ENCODE results near the gene DLG2. TPM values are rescaled to one million over a fixed set of nuclear protein-coding genes. Genes with fewer than 3 reads are reported as not detected.

DLG2 gene
- total RNA-seq, 1 experiment from 2014 or later: 1.8 TPM

DNA sequence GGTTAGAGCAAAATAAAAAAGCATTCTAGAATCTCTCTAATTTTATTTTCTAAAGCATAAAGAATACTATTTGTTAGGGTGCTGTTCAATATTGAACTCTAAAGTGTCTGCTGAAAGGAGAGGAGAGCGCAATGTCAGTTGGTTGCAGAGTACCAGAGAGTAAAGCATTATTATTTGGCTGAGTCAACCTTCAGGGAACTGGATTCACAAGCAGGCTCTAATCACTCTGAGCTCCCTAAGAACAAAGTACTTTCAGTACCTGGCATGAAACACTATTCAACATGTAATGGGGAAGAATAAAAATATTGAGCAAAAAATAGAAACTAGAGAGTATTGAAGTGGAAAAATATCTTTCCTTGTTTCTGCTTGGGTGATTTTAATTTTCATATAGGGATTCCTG, 1380.0 kb downstream of the DLG2 start:
- DNase-seq: no peak
- H3K27me3 ChIP-seq (ENCODE audit: control insufficient read depth, insufficient read depth, low read length): no peaks in the 10 kb centered on the region
- no peak overlapping the region for H3K4me3 ChIP-seq (ENCODE audit: insufficient read depth, low read depth, low read length)
- H3K36me3 ChIP-seq (replicated peaks; ENCODE audit: control insufficient read depth, insufficient read depth, low read length): no peaks in the 10 kb centered on the region

DNA sequence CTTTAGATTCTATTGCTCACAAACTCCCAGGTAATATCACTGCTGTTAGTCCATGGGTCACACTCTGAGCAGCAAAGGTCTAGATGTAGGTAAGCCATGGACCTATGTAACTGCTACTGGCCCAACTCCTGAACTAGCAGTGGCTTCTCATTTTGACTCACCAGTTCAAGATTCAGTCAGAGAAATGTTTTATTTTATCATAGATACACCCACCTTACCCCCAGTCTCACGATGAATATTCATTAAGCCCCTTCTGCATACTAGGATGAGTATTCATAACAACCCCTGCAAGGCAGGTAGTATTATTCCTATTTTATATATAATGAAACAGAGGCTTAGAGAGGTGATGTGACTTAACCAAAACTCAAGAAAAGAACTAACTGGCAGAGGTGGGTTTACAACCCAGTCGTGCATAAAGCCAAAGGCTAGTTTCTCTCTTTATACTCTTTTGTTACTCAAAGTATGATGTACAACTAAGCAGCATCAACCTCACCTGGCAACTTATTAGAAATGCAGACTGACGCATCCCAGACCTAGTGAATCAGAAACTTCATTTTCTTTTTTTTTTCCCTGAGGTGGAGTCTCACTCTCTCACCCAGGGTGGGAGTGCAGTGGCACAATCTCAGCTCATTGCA, 1383.4 kb downstream of the DLG2 start:
- Histone ChIP-seq H3K27me3 (ENCODE audit: control insufficient read depth, insufficient read depth, low read length) (no peaks in the 10 kb centered on the region), H3K4me3 (ENCODE audit: insufficient read depth, low read depth, low read length) (no peak overlapping the region), H3K36me3 (replicated peaks; ENCODE audit: control insufficient read depth, insufficient read depth, low read length) (no peaks in the 10 kb centered on the region)
- DNase-seq: no peak

DNA sequence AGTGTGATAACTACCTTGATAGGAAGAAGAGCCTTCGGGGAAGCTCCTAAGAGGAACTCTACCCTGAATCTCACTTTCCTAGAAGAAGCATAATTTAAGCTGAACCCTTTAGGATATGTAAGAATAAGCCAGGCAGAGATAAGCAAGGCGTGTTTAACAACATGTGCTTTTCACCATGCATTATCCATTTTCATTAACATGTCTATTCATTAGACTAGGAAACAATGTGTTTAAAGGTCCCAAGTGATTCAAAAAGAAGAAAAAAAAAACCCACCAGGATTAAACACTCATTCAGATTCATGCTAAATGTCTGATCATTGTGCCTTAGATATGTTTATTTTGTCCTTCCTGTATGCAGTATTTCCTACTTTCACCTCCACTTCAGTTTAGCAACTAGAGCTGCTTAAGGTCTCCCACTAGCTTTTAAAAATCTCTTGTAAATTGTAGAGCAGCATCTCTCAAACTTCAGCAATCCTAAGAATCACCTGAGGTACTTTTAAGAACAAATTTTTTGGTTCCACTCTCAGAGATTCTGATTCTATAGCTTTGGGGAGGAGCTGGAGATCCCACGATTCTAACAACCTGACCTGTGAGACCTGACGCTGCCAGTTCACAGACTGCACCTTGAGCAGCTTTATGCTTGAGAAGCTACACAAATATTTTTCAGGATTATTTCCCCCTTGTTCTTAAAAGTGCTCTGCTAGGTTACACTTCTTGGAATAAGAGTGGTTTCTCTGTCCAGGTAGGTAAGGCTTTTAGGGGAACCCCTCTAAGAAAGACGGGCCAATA, 1385.6 kb downstream of the DLG2 start:
- H3K36me3 ChIP-seq (replicated peaks; ENCODE audit: control insufficient read depth, insufficient read depth, low read length): no peaks in the 10 kb centered on the region
- H3K27me3 ChIP-seq (ENCODE audit: control insufficient read depth, insufficient read depth, low read length): no peaks in the 10 kb centered on the region
- no peak overlapping the region for H3K4me3 ChIP-seq (ENCODE audit: insufficient read depth, low read depth, low read length)
- no peak for DNase-seq

DNA sequence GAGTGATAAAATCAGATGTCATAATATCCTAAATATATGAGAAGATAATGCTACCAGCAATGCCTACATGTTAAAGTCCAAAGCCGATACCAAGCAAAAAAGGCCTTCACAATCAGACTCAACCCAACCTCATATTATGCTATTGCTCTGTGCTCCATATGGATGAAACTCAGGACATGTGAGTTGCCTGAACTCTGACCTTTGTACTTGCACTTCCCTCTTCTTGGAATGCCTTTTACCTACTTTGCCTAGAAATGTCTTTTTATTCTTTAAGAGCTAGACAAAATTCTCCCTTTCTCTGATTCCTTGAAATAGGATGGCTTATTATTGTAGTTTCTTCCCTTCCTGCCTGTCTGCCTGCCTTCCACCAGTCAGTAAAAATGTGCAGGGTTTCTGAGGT, 1386.3 kb downstream of the DLG2 start:
- H3K27me3 ChIP-seq (ENCODE audit: control insufficient read depth, insufficient read depth, low read length): no peaks in the 10 kb centered on the region
- H3K36me3 ChIP-seq (replicated peaks; ENCODE audit: control insufficient read depth, insufficient read depth, low read length): no peaks in the 10 kb centered on the region
- H3K4me3 ChIP-seq (ENCODE audit: insufficient read depth, low read depth, low read length): no peak overlapping the region
- no peak for DNase-seq

DNA sequence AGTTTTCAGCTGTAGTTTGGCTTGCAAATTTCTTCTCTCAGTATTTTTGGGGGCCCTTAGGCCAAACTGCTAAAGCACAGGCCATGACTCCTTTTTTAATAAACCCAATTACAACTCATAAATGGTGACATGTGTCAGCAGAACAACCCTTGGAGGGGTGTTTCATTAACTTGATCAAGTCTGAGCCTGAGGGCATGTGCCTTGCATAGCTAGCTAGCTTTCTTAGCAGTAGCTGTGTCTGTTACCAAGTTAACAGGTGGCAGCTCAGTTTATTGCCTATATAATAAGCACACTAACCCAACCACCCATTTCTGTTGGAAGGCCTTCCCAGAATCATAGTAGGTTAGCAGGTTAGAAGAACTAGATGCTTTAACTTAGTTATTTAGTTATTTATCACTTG, 1390.7 kb downstream of the DLG2 start:
- DNase-seq: no peak
- Histone ChIP-seq H3K27me3 (ENCODE audit: control insufficient read depth, insufficient read depth, low read length) (no peaks in the 10 kb centered on the region), H3K4me3 (ENCODE audit: insufficient read depth, low read depth, low read length) (no peak overlapping the region), H3K36me3 (replicated peaks; ENCODE audit: control insufficient read depth, insufficient read depth, low read length) (no peaks in the 10 kb centered on the region)

DNA sequence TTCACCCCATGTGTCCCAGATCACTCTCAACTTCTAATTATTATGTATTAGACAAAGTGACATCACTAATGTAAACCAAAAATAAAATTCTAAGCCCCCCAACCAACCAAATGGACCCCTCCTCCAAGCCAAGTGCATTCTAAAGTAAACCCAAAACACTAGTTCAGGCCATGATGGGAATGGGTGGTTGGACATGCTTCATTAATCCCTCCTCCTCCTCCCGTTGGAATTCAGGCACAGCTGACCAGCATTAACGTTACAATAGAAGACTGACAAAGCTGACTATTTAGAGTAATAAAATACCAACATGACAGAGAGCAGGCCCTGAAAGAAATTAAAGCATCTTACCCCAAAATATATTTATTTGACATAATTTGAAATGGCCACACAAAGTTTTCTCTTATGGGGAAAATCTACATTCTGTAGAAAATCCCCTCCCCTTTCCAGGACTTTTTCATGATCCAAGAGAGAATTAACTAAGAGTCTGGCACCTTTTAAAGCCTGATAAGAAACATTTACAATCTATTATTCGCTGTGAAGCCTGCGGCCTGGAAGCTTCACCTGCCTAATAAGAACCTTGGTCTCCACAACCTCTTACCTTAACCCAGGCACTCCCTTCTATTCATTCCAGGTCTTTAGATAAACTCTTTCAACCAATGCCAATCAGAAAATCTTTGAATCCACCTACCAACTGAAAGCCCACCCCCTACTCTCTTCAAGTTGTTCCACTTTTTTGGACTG, 1392.5 kb downstream of the DLG2 start:
- Histone ChIP-seq H3K4me3 (ENCODE audit: insufficient read depth, low read depth, low read length) (no peak overlapping the region), H3K36me3 (replicated peaks; ENCODE audit: control insufficient read depth, insufficient read depth, low read length) (no peaks in the 10 kb centered on the region), H3K27me3 (ENCODE audit: control insufficient read depth, insufficient read depth, low read length) (no peaks in the 10 kb centered on the region)
- DNase-seq: no peak

DNA sequence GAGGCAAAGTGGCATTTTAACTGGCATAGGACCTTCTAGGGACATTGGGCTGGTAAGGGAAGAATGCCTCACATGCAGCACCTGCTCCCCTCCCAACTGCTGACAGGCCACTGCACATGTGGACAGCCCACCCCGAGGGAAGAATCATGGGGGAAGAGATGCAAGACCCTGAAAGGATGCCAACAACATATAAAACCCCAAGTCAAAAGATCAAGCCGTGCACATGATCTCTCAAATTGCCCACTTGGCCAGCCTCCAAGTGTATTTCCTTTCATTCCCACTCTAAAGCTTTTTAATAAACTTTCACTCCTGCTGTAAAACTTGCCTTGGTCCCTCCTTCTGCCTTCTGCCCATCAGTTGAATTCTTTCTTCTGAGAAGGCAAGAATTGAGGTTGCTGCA, 1393.1 kb downstream of the DLG2 start:
- no peak overlapping the region for H3K4me3 ChIP-seq (ENCODE audit: insufficient read depth, low read depth, low read length)
- no peaks in the 10 kb centered on the region for H3K36me3 ChIP-seq (replicated peaks; ENCODE audit: control insufficient read depth, insufficient read depth, low read length)
- no peaks in the 10 kb centered on the region for H3K27me3 ChIP-seq (ENCODE audit: control insufficient read depth, insufficient read depth, low read length)
- DNase-seq: no peak

DNA sequence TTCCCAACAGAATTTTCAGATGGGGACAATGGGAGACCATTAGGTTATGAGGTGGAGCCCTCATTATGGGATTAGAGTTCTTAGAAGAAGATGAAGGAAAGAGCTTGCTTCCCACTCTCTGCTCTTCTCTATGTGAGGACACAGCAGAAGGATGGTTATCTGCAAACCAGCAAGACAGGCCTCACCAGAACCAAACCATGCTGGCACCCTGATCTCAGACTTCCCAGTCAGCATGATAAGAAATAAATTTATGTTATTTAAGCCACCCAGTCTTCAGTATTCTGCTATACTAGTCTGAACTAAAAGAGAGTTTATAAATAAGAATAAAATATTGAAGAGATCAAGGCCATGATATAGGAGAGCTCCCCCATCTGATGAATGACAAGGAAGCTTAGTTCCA, 1394.6 kb downstream of the DLG2 start:
- DNase-seq: no peak
- no peak overlapping the region for H3K4me3 ChIP-seq (ENCODE audit: insufficient read depth, low read depth, low read length)
- no peaks in the 10 kb centered on the region for H3K27me3 ChIP-seq (ENCODE audit: control insufficient read depth, insufficient read depth, low read length)
- no peaks in the 10 kb centered on the region for H3K36me3 ChIP-seq (replicated peaks; ENCODE audit: control insufficient read depth, insufficient read depth, low read length)

DNA sequence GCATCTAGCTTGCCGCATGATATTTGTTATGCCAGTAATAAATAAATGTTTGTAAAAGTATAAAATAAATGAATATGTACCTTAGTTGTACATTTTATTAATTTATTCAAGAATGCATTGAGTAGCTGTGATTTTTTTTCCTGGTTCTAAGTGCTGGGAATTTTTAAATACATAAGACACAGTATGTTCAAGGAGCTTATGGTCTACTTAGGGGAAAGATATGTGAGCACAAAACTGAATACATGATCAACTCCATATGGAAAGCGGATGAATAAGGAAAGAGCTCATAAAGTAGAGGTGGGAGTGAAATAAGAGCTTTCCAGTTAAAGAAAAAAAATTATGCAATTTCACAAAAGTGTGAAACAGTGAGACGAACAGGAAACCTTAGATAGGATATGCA, 1396.7 kb downstream of the DLG2 start:
- Histone ChIP-seq H3K36me3 (replicated peaks; ENCODE audit: control insufficient read depth, insufficient read depth, low read length) (no peaks in the 10 kb centered on the region), H3K27me3 (ENCODE audit: control insufficient read depth, insufficient read depth, low read length) (no peaks in the 10 kb centered on the region), H3K4me3 (ENCODE audit: insufficient read depth, low read depth, low read length) (no peak overlapping the region)
- no peak for DNase-seq

DNA sequence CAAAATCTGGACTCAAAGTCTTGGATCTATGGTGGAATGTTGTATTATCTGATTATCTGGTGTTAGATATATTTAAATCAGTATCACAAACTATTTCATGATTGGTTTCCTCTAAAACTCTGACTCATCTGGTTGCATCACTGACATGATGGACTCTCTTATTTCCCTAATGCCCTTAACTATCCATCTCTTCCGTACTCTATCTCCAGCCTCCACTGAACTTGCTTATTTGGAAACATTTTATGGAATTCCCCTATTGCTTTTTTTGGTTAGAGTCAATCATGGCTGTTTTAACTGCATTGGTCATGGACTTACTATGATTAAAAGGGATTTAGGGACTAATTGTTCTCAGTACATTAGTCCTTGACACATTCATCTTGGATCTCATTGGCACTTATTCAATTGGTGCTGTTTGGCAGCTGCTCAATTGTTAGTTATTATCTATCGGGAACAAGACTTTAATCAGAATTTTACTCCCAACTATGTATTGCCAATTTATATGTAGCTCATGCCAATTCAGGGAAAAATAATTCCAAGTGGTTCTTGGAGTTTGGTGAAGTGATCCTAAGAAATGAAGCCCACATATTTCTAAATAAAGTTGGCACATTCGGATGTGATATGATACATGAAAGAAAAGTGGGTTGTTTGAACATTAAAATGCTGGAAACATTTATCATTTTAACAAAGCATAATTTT, 1399.0 kb downstream of the DLG2 start:
- Histone ChIP-seq H3K4me3 (ENCODE audit: insufficient read depth, low read depth, low read length) (no peak overlapping the region), H3K27me3 (ENCODE audit: control insufficient read depth, insufficient read depth, low read length) (no peaks in the 10 kb centered on the region), H3K36me3 (replicated peaks; ENCODE audit: control insufficient read depth, insufficient read depth, low read length) (no peaks in the 10 kb centered on the region)
- no peak for DNase-seq

DNA sequence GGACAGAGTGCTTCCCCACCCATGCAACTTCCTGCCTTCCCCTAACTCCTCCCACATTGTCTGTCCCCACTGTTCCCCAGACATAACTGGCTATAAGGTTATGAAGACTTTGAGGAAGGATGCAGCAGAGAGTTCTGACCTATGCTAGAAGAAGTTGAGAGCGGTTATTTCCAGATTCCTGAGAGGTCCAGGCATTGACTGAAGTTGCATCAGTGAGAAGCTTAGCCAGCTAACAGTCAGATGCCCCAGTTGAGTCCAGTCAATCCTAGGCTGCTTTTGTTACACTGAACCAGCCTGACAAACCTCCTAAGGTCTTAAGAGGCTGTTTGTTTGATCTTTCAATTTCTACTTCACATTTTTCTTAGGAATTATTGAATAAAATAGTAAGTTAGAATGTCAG, 1403.1 kb downstream of the DLG2 start:
- Histone ChIP-seq H3K27me3 (ENCODE audit: control insufficient read depth, insufficient read depth, low read length) (no peaks in the 10 kb centered on the region), H3K36me3 (replicated peaks; ENCODE audit: control insufficient read depth, insufficient read depth, low read length) (no peaks in the 10 kb centered on the region), H3K4me3 (ENCODE audit: insufficient read depth, low read depth, low read length) (no peak overlapping the region)
- DNase-seq: no peak

DNA sequence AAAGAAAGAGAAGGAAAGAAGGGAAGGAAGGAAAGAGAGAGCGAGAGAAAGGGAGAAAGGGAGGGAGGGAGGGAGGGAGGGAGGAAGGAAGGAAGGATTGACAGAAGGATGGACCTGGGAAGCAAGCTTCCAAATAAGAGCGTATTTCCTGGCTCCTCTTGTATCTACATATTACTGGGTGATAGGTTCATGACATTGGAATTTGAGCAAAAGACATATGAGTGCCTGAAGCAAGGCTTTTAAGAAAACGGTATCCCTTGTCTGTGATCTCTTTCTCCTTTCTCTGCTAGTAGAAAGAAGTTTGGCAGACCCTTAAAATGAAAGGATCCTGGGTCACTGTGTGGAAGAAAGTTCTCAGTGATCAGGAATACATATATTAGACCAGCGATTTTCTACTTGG, 1408.8 kb downstream of the DLG2 start:
- Histone ChIP-seq H3K27me3 (ENCODE audit: control insufficient read depth, insufficient read depth, low read length) (no peaks in the 10 kb centered on the region), H3K36me3 (replicated peaks; ENCODE audit: control insufficient read depth, insufficient read depth, low read length) (no peaks in the 10 kb centered on the region), H3K4me3 (ENCODE audit: insufficient read depth, low read depth, low read length) (no peak overlapping the region)
- DNase-seq: no peak

DNA sequence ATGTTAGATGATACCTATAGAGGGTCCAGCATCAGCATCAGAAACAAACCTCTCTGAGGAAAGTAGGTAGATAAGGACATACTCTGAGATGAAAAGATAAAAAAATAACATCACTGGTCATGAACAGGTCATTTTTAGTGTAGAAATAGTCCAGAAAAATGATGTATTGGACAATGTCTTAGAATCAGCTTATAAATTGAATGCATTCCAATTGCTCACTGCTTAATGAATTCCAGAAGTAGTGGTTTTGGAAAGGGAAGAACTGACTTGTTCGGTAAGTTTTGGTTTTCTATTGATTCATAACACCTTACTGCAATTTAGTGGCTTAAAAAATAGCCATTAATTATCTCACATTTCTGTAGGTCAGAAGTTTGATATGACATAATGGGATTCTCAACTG, 1411.5 kb downstream of the DLG2 start:
- Histone ChIP-seq H3K36me3 (replicated peaks; ENCODE audit: control insufficient read depth, insufficient read depth, low read length) (no peaks in the 10 kb centered on the region), H3K4me3 (ENCODE audit: insufficient read depth, low read depth, low read length) (no peak overlapping the region), H3K27me3 (ENCODE audit: control insufficient read depth, insufficient read depth, low read length) (no peaks in the 10 kb centered on the region)
- no peak for DNase-seq

DNA sequence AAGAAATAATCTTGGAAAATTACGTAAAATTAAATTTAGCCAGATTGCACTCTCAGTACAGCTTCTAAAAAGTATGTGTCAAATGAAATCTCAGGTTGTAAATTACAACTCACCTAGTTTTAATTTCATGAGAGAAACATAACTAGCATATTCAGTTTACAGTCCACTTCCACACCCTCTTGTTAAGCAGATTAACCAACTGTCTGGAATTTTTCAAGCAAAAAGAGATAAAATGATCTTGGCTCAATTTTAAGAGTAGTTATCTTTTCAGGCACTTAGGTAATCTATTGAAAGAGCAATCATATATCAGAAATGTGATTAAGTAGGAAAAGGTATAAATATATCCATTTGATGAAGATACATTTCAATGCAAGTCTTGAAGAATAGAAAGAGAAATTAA, 1412.6 kb downstream of the DLG2 start:
- H3K36me3 ChIP-seq (replicated peaks; ENCODE audit: control insufficient read depth, insufficient read depth, low read length): no peaks in the 10 kb centered on the region
- DNase-seq: no peak
- no peak overlapping the region for H3K4me3 ChIP-seq (ENCODE audit: insufficient read depth, low read depth, low read length)
- no peaks in the 10 kb centered on the region for H3K27me3 ChIP-seq (ENCODE audit: control insufficient read depth, insufficient read depth, low read length)

All from H7 (cell line).